Choroid plexus epithelial cell (primary cell): ENCODE data around the gene ATXN7L3.
A peak's percentile ranks its signal among the peaks of the same experiment; 100 is the strongest.
"Not testable (repeated sequence)": the region's sequence is repeated elsewhere in the genome, so short reads cannot be mapped to it uniquely, and the experiment has no call there.

Experiments used
- DNase-seq: peaks from one replicate; pipeline ENCODE4 v3.0.0-alpha.2; 2010; ENCODE audit warnings: low read depth
- H3K4me3 ChIP-seq: 2 replicates; pipeline ENCODE4 v1.5.1; 2011; ENCODE audit warnings: low read depth, mild to moderate bottlenecking, control low read depth, low read length, moderate library complexity
- CTCF ChIP-seq: conservative IDR thresholded peaks from 2 replicates; pipeline ENCODE4 v1.5.1; 2011; ENCODE audit warnings: low read depth, mild to moderate bottlenecking, control low read depth, inconsistent platforms, low read length, moderate library complexity

The ATXN7L3 gene

GRCh38 chr17:44199553-44200477 is at the start of gene ATXN7L3:
ATXN7L3 (minus strand) TSS chr17:44199884; CDS start chr17:44198070, 1,814 bp downstream.
- no peak for TF ChIP-seq CTCF
- peak within 1 kb of the TSS; percentile 73 for H3K4me3 ChIP-seq
- peak; percentile 99 for DNase-seq

GRCh38 chr17:44247876-44248736 is 48.4 kb upstream of the ATXN7L3 start:
- H3K4me3 ChIP-seq: no peak overlapping the region
- TF ChIP-seq CTCF: no peak
- DNase-seq: no peak

GRCh38 chr17:44247440-44247841 is 47.8 kb upstream of the ATXN7L3 start:
- TF ChIP-seq CTCF: no peak
- DNase-seq: no peak
- no peak overlapping the region for H3K4me3 ChIP-seq

GRCh38 chr17:44241106-44241624 is 41.5 kb upstream of the ATXN7L3 start:
- no peak for TF ChIP-seq CTCF
- no peak for DNase-seq

GRCh38 chr17:44237886-44238285 is 38.2 kb upstream of the ATXN7L3 start:
- not testable (repeated sequence) for DNase-seq, H3K4me3 ChIP-seq

More at GRCh38 chr17:44241106-44241624, 41.5 kb upstream of the ATXN7L3 start:
- no peak overlapping the region for H3K4me3 ChIP-seq

GRCh38 chr17:44236444-44236991 is 36.8 kb upstream of the ATXN7L3 start:
- no peak for DNase-seq
- H3K4me3 ChIP-seq: no peak overlapping the region
- TF ChIP-seq CTCF: no peak

GRCh38 chr17:44235583-44235936 is 35.9 kb upstream of the ATXN7L3 start:
- no peak overlapping the region for H3K4me3 ChIP-seq
- TF ChIP-seq CTCF: no peak
- peak; percentile 89 for DNase-seq
